Nephron progenitor cell (in vitro differentiated cells): ENCODE results near the gene OMD.

Experiments
- DNase-seq: peaks from one replicate; pipeline ENCODE4 v3.0.0; 2021
- H3K27ac Mint-ChIP-seq: 2 replicates; pipeline ENCODE4 v1.8.0; 2021; ENCODE audit warnings: mild to moderate bottlenecking, moderate library complexity, mixed read lengths
- H3K27me3 Mint-ChIP-seq: 2 replicates; pipeline ENCODE4 v1.8.0; 2021; ENCODE audit warnings: mild to moderate bottlenecking, low read depth, mixed read lengths; ENCODE audit not compliant: poor library complexity
- H3K36me3 Mint-ChIP-seq: 2 replicates; pipeline ENCODE4 v1.8.0; 2021; ENCODE audit warnings: low read depth, mixed read lengths
- H3K4me1 Mint-ChIP-seq: 2 replicates; pipeline ENCODE4 v1.8.0; 2021; ENCODE audit warnings: mixed read lengths
- H3K4me3 Mint-ChIP-seq: 2 replicates; pipeline ENCODE4 v1.8.0; 2021; ENCODE audit warnings: mild to moderate bottlenecking, moderate library complexity, mixed read lengths
- H3K9me3 Mint-ChIP-seq: 2 replicates; pipeline ENCODE4 v1.8.0; 2021; ENCODE audit warnings: mild to moderate bottlenecking, moderate library complexity, mixed read lengths
- CTCF ChIP-seq: fragments of 200-600 bp; sonication (generic); IDR thresholded peaks from 2 replicates; pipeline ENCODE4 v1.5.0; 2021; ENCODE audit warnings: antibody characterized with exemption

OMD gene

DNA sequence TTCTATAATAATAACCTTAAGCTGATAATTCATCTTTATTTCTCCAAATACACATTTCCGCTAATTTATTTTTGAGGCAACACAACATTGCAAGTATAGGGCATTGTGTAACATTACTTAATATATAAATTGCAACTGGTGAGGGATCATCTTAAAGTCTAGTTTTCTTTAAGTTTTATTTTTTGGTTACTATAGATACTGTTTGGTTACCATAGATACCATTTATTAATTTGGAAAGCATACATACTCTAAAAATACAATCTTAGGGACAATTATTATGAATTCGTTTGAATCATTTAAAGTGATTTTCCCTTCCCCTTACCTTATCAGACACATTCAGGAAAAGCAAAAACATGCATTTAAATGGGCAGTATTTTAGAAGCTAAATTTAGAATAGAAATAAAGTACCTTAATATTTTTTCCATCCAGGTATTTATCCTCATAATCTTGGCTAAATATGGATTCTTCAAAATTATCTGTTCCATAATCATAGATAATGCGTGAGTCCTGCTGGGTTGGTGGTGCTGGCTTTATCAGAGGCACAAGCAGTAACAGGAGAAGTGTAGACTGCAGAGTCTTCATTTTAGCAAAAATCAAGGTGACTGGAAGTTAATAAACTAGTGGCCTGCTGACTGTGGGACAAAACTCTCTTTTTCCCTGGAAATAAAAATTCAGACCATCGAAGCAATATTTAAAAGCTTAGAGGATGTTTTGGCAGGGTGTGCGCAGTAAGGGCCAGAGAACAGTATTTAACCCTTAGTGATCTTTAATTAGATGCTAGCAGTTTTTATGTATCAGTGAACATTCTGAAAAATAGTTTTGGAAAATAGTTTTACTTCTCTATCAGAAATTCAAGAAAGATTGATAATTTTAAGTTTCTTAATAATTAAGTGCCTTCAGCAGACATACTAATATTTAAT, 21.2 kb downstream of the OMD start:
- H3K27ac Mint-ChIP-seq = no peak overlapping the region
- H3K4me1 Mint-ChIP-seq = peaks cover 18% of the 10 kb centered on the region
- peaks cover 5% of the 10 kb centered on the region for H3K36me3 Mint-ChIP-seq
- no peak for DNase-seq
- peaks cover 9% of the 10 kb centered on the region for H3K9me3 Mint-ChIP-seq
- no peak overlapping the region for H3K4me3 Mint-ChIP-seq
- no peaks in the 10 kb centered on the region for H3K27me3 Mint-ChIP-seq
- TF ChIP-seq CTCF = no peak

GRCh38 chr9:92402360-92402759, 21.9 kb downstream of the OMD start:
- no peak for DNase-seq
- no peak overlapping the region for H3K4me3 Mint-ChIP-seq
- H3K9me3 Mint-ChIP-seq = peaks cover 16% of the 10 kb centered on the region
- H3K4me1 Mint-ChIP-seq = peaks cover 18% of the 10 kb centered on the region
- TF ChIP-seq CTCF = no peak
- no peak overlapping the region for H3K27ac Mint-ChIP-seq
- H3K36me3 Mint-ChIP-seq = peaks cover 10% of the 10 kb centered on the region
- no peaks in the 10 kb centered on the region for H3K27me3 Mint-ChIP-seq

DNA sequence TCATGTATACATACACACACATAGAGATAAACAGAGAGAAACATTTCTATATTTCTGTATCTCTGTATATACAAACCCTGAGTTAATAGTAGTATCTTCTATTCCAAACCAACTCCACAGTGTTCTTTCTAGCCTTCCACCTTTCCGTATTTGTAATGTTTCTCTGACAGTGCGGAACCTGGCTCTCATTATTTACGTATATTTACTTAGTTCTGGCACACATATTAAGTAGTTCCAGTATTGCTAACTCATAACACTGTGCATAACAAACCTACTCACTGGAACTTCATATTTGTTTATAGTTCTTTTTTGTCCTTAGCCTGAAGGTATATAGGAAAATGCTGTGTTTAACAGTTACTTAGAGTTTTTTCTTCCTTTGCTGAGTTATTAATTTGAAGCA, 26.4 kb downstream of the OMD start:
- H3K4me1 Mint-ChIP-seq = no peaks in the 10 kb centered on the region
- H3K4me3 Mint-ChIP-seq = no peak overlapping the region
- TF ChIP-seq CTCF = no peak
- H3K27me3 Mint-ChIP-seq = peaks cover 3% of the 10 kb centered on the region
- H3K36me3 Mint-ChIP-seq = peaks cover 10% of the 10 kb centered on the region
- peaks cover 16% of the 10 kb centered on the region for H3K9me3 Mint-ChIP-seq
- DNase-seq = no peak
- no peak overlapping the region for H3K27ac Mint-ChIP-seq

- DNase-seq = no peak
- no peak overlapping the region for H3K27ac Mint-ChIP-seq
- peaks cover 10% of the 10 kb centered on the region for H3K36me3 Mint-ChIP-seq
- no peaks in the 10 kb centered on the region for H3K4me1 Mint-ChIP-seq
- H3K9me3 Mint-ChIP-seq = peaks cover 16% of the 10 kb centered on the region
- peaks cover 3% of the 10 kb centered on the region for H3K27me3 Mint-ChIP-seq
- TF ChIP-seq CTCF = no peak
- no peak overlapping the region for H3K4me3 Mint-ChIP-seq
Measured at GRCh38 chr9:92395617-92396016, 28.7 kb downstream of the OMD start.

- Mint-ChIP-seq H3K4me3 (no peak overlapping the region), H3K36me3 (peaks cover 10% of the 10 kb centered on the region), H3K27me3 (peaks cover 3% of the 10 kb centered on the region), H3K4me1 (no peaks in the 10 kb centered on the region), H3K27ac (no peak overlapping the region), H3K9me3 (peaks cover 12% of the 10 kb centered on the region)
- DNase-seq = no peak
- TF ChIP-seq CTCF = no peak
Measured at GRCh38 chr9:92393686-92394085, 30.6 kb downstream of the OMD start.

GRCh38 chr9:92392690-92393089, 31.6 kb downstream of the OMD start:
- peaks cover 1% of the 10 kb centered on the region for H3K36me3 Mint-ChIP-seq
- peaks cover 3% of the 10 kb centered on the region for H3K9me3 Mint-ChIP-seq
- no peak overlapping the region for H3K27ac Mint-ChIP-seq
- H3K4me3 Mint-ChIP-seq = no peak overlapping the region
- no peak for DNase-seq
- peaks cover 3% of the 10 kb centered on the region for H3K27me3 Mint-ChIP-seq
- no peaks in the 10 kb centered on the region for H3K4me1 Mint-ChIP-seq
- no peak for TF ChIP-seq CTCF
